ENCODE data around the gene PTPN20.

The PTPN20 gene

GRCh38 chr10:47031211-47031900 lies 120.1 kb downstream of the PTPN20 start:
- no peak for TF ChIP-seq ZFX (IDR thresholded peaks at IDR 0.05)
- TF ChIP-seq, protein P1, sequence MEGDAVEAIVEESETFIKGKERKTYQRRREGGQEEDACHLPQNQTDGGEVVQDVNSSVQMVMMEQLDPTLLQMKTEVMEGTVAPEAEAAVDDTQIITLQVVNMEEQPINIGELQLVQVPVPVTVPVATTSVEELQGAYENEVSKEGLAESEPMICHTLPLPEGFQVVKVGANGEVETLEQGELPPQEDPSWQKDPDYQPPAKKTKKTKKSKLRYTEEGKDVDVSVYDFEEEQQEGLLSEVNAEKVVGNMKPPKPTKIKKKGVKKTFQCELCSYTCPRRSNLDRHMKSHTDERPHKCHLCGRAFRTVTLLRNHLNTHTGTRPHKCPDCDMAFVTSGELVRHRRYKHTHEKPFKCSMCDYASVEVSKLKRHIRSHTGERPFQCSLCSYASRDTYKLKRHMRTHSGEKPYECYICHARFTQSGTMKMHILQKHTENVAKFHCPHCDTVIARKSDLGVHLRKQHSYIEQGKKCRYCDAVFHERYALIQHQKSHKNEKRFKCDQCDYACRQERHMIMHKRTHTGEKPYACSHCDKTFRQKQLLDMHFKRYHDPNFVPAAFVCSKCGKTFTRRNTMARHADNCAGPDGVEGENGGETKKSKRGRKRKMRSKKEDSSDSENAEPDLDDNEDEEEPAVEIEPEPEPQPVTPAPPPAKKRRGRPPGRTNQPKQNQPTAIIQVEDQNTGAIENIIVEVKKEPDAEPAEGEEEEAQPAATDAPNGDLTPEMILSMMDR (conservative IDR thresholded peaks at IDR 0.05), result no peak
- H3K27ac ChIP-seq, result no peak overlapping the region

- no peak overlapping the region for H3K27ac ChIP-seq
- TF ChIP-seq, protein P1 (conservative IDR thresholded peaks at IDR 0.05), result no peak
- no peak for TF ChIP-seq ZFX (IDR thresholded peaks at IDR 0.05)
These were observed 120.8 kb downstream of the PTPN20 start for GRCh38 chr10:47031901-47032465.

DNA sequence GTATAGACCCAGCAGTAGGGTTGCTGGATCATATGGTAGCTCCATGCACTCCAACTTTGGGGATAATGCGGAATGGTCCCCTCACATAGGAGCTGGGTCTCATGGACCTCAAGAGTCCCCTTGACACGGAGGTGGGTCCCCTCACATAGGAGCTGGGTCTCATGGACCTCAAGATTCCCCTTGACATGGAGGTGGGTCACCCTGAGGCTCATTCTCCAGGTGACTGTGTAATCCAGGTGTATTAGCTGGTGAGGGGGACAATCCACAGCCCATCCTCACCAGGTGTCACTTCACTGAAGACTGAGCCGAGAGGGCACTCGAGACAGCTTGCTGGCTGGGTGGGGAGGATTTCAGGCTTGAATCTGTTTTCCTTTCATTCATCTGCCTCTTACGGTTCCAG lies 121.9 kb downstream of the PTPN20 start:
- TF ChIP-seq, protein P1 (conservative IDR thresholded peaks at IDR 0.05), result no peak
- TF ChIP-seq ZFX (IDR thresholded peaks at IDR 0.05), result no peak
- H3K27ac ChIP-seq, result no peak overlapping the region

- H3K27ac ChIP-seq, result no peak overlapping the region
- no peak for TF ChIP-seq ZFX (IDR thresholded peaks at IDR 0.05)
- TF ChIP-seq, protein P1 (conservative IDR thresholded peaks at IDR 0.05), result no peak
These were observed 122.5 kb downstream of the PTPN20 start for GRCh38 chr10:47033541-47034270.

- no peak overlapping the region for H3K27ac ChIP-seq
- TF ChIP-seq ZFX (IDR thresholded peaks at IDR 0.05), result no peak
- TF ChIP-seq, protein P1 (conservative IDR thresholded peaks at IDR 0.05), result no peak
These were observed 123.3 kb downstream of the PTPN20 start for GRCh38 chr10:47034441-47035051.

DNA sequence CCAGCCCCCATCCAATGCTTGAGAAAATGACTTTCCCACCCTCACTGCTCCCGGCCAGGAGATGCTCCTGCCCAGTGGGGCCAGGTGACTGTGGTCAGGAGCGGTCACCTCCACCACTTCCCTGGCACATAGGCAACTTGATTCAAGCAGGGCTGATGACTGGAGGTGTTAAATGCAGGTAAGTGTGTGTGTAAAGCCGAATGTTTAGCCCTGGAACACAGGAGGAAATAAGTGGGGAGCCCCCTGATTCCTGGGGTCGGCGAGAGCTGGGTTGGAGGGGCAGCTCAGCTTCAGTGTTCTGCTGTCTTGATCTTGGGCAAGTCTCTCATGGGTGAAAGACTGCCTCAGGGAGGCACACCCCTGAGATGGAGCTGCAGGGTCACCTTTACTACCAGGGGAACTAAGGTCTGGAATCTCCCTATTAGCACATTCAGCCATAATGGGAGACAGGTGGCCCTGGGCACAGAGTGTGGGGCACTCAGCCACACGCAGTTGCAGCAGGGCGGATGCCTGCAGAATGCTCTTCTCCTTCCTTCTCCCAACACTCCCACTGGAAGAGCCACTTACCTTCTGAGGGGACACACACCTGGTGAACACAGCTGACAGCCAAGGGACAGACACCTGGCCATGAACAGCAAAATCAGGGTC lies 124.1 kb downstream of the PTPN20 start:
- TF ChIP-seq ZFX (IDR thresholded peaks at IDR 0.05), result no peak
- TF ChIP-seq, protein P1 (conservative IDR thresholded peaks at IDR 0.05), result no peak
- H3K27ac ChIP-seq, result no peak overlapping the region

Data from C4-2B (cell line).